ENCODE results near the gene FOXN1.
"Not testable (repeated sequence)": the region's sequence is repeated elsewhere in the genome, so short reads cannot be mapped to it uniquely, and the experiment has no call there.

The FOXN1 gene

DNA sequence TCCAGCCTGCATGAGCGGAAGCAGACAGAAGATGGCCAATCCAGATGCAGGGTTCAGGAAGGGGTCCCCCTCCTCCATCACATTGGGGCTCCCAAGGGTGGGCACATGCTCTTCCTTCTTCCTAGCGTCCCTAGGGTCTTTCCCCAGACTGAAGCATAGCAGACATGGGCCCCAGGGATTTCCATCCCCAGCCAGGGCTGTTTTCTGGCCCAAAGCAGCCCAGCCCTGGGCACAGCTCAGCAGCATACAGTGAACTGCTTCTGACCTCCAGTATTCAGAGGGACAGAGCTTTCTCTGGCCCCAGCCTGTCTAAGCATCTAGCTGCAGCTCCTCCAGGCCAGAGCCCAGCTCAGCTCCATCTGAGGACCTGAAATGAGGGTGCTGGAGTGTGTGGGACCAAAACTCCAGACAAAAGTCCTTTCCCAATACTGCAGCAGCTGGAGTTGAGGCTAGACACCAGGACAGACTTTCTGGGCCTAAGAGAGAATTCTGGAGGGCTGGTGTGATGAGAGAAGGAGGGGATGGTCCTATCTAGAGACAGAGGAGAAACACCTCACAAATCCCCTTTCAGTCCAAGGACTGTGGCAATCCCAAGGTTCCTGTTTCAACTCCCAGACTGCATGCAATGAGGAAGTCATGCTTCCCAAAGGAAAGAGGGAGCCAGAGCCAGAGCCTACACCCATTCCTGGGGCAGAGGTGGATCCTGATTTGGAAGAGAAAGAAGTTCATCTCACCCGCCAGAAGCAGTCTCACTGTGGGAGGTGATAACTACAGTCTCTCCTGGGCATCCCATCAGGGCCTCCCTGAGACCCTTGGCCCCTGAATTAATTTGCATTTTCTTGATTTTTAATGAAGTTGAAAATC, 4.5 kb upstream of the FOXN1 start:
- no peak for DNase-seq

GRCh38 chr17:28503420-28503819, 2.7 kb upstream of the FOXN1 start:
- DNase-seq = no peak

GRCh38 chr17:28506763-28507487, 777 bp downstream of the FOXN1 start:
- DNase-seq = no peak

- no peak for DNase-seq
Observed at GRCh38 chr17:28507567-28508203, 1.5 kb downstream of the FOXN1 start.

DNA sequence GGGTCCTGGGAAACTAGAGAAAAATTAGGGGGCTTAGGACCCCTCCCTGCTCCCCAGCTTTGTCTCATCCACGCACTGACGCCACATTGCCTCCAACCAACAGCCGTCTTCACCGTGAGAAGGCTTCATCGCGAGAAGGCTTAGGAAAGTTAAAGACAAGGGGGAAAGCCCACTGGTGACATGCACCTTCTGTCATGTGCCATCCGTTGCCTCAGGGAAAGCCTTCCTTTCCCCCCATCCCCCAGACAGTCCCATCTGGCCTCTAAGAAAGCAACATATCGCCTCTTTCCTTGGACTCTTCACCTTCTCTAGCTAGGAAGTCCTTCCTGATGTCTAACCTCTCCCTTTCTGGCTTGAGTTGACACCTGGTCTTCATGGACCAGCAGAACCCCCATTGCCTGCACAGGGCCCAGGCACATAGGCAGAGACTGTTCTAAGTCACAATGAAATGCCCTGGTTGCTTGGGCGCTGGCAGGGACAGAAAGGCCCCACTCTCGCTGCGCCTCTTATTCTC, 2.1 kb downstream of the FOXN1 start:
- DNase-seq = no peak

DNA sequence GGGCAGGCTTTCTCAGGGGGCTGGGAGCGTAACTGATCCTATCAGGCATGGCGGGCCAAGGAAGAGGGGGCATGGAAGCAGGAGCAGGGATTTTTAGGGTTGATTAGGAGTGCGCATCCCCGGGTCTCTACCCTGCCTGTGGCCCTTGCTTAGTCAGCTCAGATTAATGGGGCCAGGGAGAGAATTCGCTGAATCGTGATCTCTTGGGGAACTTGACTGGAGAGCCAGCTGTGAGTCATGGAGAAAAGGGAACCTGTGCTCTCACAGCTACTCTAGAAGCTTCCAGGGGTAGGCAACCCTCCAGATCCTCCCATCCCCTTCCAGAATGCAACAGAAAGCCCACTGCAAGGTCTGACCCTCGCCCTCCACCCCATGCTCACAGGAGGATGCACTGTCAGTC, 3.6 kb downstream of the FOXN1 start:
- DNase-seq = no peak

- DNase-seq = no peak
Observed at GRCh38 chr17:28511858-28512461, 5.8 kb downstream of the FOXN1 start.

- DNase-seq = no peak
Observed at GRCh38 chr17:28513476-28513875, 7.3 kb downstream of the FOXN1 start.

DNA sequence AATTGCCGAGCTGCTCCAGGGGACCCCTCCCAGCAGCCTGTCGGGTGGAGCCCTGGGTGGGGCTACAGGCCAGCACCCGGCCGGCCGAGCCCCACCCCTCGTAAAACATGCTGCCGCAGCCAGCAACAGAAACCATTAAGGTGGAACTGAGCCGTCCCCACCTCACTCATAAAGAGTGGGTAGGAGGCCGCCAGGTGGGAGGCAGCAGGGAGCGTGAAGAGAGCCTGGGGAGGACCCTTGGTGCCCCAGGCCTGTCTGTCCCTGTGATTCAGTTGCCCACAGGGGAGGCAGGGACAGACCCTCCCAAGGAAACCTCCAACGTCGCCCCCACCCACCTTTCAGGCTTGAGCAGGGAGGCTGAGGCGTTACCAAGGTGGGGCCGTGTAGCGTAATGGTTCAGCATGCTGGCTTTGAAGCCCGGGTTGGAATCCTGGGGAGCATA, 8.4 kb downstream of the FOXN1 start:
- no peak for DNase-seq

GRCh38 chr17:28515518-28515917, 9.4 kb downstream of the FOXN1 start:
- DNase-seq = no peak

- DNase-seq = no peak
Observed at GRCh38 chr17:28518132-28518531, 12.0 kb downstream of the FOXN1 start.

DNA sequence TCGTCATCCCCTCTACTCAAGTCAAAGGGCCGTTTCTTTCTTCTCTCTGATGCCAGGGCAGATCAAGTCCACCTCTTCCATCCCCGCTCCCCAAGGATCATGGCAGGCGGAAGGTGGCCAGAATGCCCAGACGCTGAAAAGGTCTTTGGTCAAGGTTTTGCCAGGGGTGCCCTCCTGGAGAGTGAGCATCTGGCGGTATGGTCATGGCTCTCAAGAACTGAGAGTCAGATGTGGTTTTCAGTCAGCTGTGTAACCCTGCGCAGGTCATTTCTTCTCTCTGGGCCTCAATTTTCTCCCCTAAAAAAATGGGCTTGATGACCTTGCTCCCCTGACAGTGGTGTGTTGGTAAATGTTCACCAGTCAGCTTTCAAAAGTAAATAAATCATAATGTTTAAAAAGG, 12.4 kb downstream of the FOXN1 start:
- no peak for DNase-seq

DNA sequence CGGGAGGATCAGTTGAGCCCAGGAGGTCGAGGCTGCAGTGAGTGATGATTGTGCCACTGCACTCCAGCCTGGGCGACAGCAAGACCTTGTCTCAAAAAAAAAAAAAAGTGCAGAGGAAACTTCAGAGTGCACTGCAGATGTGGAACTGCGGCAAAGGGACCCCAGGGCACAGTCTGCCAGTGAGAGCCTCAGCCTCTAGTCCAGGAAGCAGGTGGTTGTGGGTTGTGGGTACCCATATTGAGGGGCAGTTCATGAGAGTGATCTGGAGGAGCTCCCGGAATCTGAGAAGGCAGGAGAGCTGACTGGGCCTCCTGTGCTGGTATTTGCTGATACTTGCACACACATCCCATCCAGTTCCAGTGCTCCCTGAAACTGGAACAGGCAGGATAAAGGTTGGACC, 13.1 kb downstream of the FOXN1 start:
- no peak for DNase-seq

DNA sequence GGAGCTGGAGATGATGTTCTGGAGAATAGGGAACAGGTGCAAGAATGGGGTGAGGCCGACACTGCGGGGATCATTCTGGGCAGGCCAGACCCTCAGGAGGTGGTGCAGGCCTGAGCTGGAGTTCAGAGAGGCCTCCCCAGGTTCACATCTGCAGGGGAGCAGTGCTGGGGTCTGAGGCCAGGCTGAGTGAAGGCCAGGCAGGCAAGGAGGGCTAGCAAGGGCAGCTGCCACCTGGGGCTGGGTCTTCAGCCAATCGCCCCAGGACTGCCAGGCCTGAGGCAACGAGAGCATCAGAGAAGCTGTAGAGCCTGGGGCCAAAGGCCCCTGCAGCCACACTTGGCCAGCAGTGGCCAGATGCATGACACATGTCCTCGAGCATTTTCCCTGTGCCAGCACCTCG, 14.5 kb downstream of the FOXN1 start:
- DNase-seq = no peak

DNA sequence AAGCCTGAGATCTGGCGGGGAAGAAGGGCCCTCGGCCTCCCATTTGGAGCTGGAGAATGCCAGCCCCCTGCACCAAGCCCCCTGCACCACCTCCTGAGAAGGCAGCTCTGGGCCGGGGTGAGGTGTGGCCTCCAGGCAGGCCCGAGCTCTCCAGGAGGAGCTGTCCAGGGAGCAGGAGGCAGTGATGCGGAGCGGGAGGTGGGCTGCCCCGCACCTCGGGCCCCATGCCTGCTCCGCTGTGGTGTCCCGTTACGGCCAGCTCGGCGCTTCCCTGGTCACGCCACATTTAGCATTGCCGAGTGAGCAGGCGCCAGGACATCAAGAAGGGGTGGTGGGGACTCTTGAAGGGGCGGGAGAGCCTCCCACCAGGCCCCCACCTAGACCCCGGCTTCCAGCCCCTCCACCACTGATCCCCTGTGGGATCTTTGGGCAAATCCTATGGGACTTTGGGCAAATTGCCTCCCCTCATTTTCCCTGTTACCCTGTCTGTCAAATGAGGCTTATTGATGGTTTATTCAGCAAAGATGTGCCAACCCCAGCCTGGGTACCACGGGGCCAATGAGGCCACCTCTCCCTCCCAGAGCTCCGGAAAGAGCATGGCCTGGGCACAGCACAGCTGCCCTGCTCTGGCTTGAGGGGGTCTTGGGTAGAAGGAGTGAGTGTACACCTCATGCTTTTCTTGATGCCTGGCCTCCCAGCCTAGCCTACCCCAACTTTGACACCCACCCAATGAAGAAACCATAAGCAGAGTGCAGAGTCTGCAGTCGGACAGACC, 15.3 kb downstream of the FOXN1 start:
- DNase-seq = no peak

GRCh38 chr17:28522281-28522680, 16.1 kb downstream of the FOXN1 start:
- not testable (repeated sequence) for DNase-seq

- DNase-seq = no peak
Observed at GRCh38 chr17:28523186-28523585, 17.0 kb downstream of the FOXN1 start.

DNA sequence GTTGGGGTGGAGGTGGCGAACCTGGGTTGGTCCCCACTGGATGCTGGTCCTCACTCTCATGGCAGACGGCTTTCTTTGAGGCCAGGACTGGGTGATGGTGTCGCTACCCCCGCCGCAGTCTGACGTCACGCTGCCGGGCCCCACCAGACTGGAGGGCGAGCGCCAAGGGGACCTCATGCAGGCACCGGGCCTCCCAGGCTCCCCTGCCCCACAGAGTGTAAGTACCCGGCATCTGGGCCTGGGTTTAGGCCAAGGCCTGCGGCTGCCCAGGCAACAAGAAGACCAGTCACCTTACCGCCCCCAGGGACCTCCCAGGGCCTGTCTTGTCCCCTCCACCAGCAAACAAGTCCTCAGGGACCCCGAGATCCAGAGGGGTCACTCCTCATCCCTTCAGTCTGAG, 17.7 kb downstream of the FOXN1 start:
- DNase-seq = no peak

- DNase-seq = no peak
Observed at GRCh38 chr17:28524476-28525424, 18.6 kb downstream of the FOXN1 start.

DNA sequence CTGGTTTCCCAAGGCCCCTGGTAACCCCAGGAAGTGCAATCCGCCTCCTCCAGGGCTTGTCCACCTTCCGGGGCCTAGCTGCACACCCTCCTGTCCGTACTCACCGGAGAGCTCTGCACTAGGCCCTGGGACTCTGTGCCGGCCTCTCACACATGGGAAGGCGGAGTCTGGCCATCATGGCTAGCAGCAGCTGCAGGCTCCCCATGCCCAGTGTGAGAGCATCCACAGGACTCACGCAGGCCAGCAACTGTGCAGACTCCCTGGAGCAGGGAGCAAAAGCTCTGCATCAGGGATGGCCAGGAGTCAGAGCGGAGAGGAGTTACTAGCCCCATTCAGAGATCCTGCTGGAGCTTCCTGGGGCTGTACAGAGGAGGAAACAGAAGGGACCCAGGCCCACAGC, 20.2 kb downstream of the FOXN1 start:
- no peak for DNase-seq

DNA sequence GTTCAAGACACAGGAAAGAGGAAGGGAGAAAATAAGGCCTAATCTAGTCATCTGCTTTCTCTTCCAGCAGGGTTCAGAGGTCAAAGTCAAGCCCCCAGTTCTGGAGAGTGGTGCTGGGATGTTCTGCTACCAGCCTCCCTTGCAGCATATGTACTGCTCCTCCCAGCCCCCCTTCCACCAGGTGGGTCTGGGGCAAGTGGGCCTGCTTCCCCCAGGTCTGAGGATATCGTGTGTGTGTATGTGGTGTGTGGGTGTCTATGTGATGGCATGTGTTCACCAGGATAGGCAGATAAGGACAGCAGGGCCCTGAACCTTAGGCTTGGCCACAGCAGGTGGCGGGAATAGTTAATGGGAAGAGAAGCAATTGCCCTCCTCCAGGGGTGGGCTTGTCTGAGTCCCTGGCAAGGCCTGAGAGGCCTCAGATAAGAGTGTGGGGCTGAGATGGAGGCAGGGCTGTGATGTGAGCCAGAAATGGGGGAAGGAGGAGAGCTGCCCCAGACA, 21.1 kb downstream of the FOXN1 start:
- no peak for DNase-seq

All from NCI-H1436 (cell line).